HepG2 (cell line): Measurements from ENCODE around the gene TFEB. TPM values are rescaled to one million over a fixed set of nuclear protein-coding genes. Genes with fewer than 3 reads are reported as not detected.

Experiments
- HDAC1 ChIP-seq: sonication (generic); formaldehyde crosslinking; IDR thresholded peaks from 2 replicates; pipeline ENCODE4 v1.5.1; 2020; ENCODE audit warnings: mild to moderate bottlenecking, missing genetic modification reagents
- MAZ ChIP-seq, 2 experiments: sonication (generic) in 1 of 2; formaldehyde crosslinking in 1 of 2; IDR thresholded peaks; 2 replicates each; pipeline versions ENCODE4 v1.5.0 to v1.6.1; 2012 to 2020; ENCODE audit warnings: low read depth in 2 of 2, mild to moderate bottlenecking in 2 of 2, borderline replicate concordance in 1 of 2, improper control_type of control experiment in 1 of 2, low read length in 1 of 2, missing genetic modification reagents in 1 of 2, moderate library complexity in 1 of 2
- NFE2L2 ChIP-seq: fragments of 150-350 bp; IDR thresholded peaks from 2 replicates; pipeline ENCODE4 v1.6.1; 2014; ENCODE audit warnings: low read length
- PAWR ChIP-seq: sonication (generic); formaldehyde crosslinking; IDR thresholded peaks from 2 replicates; pipeline ENCODE4 v1.4.0; 2020; ENCODE audit warnings: missing genetic modification reagents, mild to moderate bottlenecking, borderline replicate concordance
- PTBP1 ChIP-seq: fragments of 200-400 bp; formaldehyde crosslinking; IDR thresholded peaks from 2 replicates; pipeline ENCODE4 v1.6.1; 2018; ENCODE audit warnings: low read length, low read depth; ENCODE audit not compliant: poor library complexity, severe bottlenecking
- SIN3B ChIP-seq: fragments of 150-350 bp; IDR thresholded peaks from 2 replicates; pipeline ENCODE4 v1.6.1; 2014; ENCODE audit warnings: low read length
- ZNF260 ChIP-seq: sonication (generic); formaldehyde crosslinking; IDR thresholded peaks from 2 replicates; pipeline ENCODE4 v1.4.0; 2020; ENCODE audit warnings: missing genetic modification reagents, low read depth, mild to moderate bottlenecking, borderline replicate concordance
- ZNF841 ChIP-seq: sonication (generic); formaldehyde crosslinking; IDR thresholded peaks from 2 replicates; pipeline ENCODE4 v1.8.1; 2023; ENCODE audit warnings: missing genetic modification reagents, borderline replicate concordance
- polyA plus RNA-seq, 8 experiments: library from polyadenylated mRNA; depleted of rRNA in 3 of 8; stranded (reverse) in 7 of 8; unstranded in 1 of 8; fragments of >200 nt; fragmentation: Illumina TruSeq in 4 of 8; extraction: Trizol in 4 of 8; gene quantifications; 2 replicates each; pipeline versions ENCODE4 v1.2.1 to v1.2.3, GENCODE V29; 2011 to 2016; ENCODE audit warnings: low read depth in 4 of 8, missing spikeins in 1 of 8, mixed read lengths in 1 of 8; ENCODE audit not compliant: insufficient read depth in 1 of 8
- total RNA-seq, 5 experiments: library from RNA; depleted of rRNA; stranded (reverse); fragments of >200 nt; fragmentation: Illumina TruSeq; extraction: Trizol; gene quantifications; 2 replicates each; pipeline ENCODE4 v1.2.3, GENCODE V29; 2016; ENCODE audit warnings: low read depth in 1 of 5
- TF ChIP-seq, protein P1 (sequence below): IDR thresholded peaks from 2 replicates; pipeline ENCODE4 v1.6.1; 2012; ENCODE audit warnings: low read length, improper control_type of control experiment
- TF ChIP-seq, protein P2 (sequence below): sonication (generic); formaldehyde crosslinking; IDR thresholded peaks from 2 replicates; pipeline ENCODE4 v1.4.0; 2020; ENCODE audit warnings: missing genetic modification reagents, borderline replicate concordance
- TF ChIP-seq, protein P3 (sequence below): sonication (generic); formaldehyde crosslinking; IDR thresholded peaks from 2 replicates; pipeline ENCODE4 v1.9.0; 2021; ENCODE audit warnings: mild to moderate bottlenecking, missing genetic modification reagents
- TF ChIP-seq, protein P4 (sequence below): sonication (generic); formaldehyde crosslinking; IDR thresholded peaks from 2 replicates; pipeline ENCODE4 v1.8.0; 2022; ENCODE audit warnings: low read depth, missing genetic modification reagents
- TF ChIP-seq, protein P5 (sequence below): IDR thresholded peaks from 2 replicates; pipeline ENCODE4 v1.6.1; 2018; ENCODE audit warnings: missing genetic modification reagents, mild to moderate bottlenecking, missing compliant biosample characterization

TFEB gene
- total and polyA plus RNA-seq, 2 of the 13 experiments (the other 11 are each of a cell fraction or from before 2014, with no cell fraction given): 13.3 to 18.7 TPM

DNA sequence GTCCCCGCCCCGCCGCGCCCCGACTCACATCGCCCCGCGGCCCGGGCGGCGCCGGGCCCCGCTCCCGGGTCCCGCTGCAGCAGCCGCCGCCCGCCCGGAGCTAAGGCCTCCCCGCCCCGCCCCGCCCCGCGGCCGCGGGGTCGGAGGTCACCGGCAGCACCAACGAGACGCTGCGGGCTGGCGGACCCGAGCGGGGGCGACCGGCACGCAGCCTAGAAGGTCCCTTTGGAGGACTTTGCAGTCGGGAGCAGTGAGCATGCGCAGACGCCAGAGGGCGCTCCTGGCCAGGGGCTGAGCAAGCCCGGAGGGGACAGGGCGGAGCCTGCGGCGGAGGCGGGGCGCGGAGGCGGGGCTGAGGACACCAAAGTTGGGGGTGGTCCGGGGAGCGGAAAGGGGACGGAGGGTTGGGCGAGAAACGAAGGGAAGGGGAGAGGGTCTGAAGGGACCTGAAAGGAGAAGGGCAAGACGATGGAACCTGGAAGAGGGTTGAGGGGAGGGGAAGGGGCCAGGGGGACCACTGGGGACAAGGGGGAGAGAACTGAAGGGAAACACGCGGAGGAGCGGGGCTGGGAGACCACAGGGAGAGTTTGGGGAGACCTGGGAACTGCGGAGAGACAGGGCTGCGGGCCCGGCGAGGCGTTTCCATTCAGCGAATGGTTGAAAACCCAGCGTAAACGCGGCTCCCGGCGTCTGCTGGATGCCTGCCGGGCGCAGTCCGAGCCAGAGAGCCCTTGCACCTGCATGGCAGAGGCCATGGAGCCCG is 44.6 kb upstream of the TFEB start, which contains the start of gene FRS3 (continued):
- TF ChIP-seq, protein P1, sequence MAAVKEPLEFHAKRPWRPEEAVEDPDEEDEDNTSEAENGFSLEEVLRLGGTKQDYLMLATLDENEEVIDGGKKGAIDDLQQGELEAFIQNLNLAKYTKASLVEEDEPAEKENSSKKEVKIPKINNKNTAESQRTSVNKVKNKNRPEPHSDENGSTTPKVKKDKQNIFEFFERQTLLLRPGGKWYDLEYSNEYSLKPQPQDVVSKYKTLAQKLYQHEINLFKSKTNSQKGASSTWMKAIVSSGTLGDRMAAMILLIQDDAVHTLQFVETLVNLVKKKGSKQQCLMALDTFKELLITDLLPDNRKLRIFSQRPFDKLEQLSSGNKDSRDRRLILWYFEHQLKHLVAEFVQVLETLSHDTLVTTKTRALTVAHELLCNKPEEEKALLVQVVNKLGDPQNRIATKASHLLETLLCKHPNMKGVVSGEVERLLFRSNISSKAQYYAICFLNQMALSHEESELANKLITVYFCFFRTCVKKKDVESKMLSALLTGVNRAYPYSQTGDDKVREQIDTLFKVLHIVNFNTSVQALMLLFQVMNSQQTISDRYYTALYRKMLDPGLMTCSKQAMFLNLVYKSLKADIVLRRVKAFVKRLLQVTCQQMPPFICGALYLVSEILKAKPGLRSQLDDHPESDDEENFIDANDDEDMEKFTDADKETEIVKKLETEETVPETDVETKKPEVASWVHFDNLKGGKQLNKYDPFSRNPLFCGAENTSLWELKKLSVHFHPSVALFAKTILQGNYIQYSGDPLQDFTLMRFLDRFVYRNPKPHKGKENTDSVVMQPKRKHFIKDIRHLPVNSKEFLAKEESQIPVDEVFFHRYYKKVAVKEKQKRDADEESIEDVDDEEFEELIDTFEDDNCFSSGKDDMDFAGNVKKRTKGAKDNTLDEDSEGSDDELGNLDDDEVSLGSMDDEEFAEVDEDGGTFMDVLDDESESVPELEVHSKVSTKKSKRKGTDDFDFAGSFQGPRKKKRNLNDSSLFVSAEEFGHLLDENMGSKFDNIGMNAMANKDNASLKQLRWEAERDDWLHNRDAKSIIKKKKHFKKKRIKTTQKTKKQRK: no peak
- TF ChIP-seq, protein P2, sequence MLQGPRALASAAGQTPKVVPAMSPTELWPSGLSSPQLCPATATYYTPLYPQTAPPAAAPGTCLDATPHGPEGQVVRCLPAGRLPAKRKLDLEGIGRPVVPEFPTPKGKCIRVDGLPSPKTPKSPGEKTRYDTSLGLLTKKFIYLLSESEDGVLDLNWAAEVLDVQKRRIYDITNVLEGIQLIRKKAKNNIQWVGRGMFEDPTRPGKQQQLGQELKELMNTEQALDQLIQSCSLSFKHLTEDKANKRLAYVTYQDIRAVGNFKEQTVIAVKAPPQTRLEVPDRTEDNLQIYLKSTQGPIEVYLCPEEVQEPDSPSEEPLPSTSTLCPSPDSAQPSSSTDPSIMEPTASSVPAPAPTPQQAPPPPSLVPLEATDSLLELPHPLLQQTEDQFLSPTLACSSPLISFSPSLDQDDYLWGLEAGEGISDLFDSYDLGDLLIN (CRISPR knock-in tag): no peak
- TF ChIP-seq, protein P3, sequence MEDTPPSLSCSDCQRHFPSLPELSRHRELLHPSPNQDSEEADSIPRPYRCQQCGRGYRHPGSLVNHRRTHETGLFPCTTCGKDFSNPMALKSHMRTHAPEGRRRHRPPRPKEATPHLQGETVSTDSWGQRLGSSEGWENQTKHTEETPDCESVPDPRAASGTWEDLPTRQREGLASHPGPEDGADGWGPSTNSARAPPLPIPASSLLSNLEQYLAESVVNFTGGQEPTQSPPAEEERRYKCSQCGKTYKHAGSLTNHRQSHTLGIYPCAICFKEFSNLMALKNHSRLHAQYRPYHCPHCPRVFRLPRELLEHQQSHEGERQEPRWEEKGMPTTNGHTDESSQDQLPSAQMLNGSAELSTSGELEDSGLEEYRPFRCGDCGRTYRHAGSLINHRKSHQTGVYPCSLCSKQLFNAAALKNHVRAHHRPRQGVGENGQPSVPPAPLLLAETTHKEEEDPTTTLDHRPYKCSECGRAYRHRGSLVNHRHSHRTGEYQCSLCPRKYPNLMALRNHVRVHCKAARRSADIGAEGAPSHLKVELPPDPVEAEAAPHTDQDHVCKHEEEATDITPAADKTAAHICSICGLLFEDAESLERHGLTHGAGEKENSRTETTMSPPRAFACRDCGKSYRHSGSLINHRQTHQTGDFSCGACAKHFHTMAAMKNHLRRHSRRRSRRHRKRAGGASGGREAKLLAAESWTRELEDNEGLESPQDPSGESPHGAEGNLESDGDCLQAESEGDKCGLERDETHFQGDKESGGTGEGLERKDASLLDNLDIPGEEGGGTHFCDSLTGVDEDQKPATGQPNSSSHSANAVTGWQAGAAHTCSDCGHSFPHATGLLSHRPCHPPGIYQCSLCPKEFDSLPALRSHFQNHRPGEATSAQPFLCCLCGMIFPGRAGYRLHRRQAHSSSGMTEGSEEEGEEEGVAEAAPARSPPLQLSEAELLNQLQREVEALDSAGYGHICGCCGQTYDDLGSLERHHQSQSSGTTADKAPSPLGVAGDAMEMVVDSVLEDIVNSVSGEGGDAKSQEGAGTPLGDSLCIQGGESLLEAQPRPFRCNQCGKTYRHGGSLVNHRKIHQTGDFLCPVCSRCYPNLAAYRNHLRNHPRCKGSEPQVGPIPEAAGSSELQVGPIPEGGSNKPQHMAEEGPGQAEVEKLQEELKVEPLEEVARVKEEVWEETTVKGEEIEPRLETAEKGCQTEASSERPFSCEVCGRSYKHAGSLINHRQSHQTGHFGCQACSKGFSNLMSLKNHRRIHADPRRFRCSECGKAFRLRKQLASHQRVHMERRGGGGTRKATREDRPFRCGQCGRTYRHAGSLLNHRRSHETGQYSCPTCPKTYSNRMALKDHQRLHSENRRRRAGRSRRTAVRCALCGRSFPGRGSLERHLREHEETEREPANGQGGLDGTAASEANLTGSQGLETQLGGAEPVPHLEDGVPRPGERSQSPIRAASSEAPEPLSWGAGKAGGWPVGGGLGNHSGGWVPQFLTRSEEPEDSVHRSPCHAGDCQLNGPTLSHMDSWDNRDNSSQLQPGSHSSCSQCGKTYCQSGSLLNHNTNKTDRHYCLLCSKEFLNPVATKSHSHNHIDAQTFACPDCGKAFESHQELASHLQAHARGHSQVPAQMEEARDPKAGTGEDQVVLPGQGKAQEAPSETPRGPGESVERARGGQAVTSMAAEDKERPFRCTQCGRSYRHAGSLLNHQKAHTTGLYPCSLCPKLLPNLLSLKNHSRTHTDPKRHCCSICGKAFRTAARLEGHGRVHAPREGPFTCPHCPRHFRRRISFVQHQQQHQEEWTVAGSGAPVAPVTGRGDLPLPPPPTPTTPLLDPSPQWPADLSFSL: no peak
- TF ChIP-seq ZNF260 (no peak), NFE2L2 (no peak), MAZ (IDR thresholded peaks at IDR 0.05; ENCODE audit: borderline replicate concordance, low read depth, low read length) (peak; percentile 97), MAZ (CRISPR knock-in tag; IDR thresholded peaks at IDR 0.05; ENCODE audit: low read depth) (peak; percentile 99), PTBP1 (peak; percentile 3), PAWR (no peak), ZNF841 (CRISPR knock-in tag) (no peak), SIN3B (peak; percentile 83), HDAC1 (CRISPR knock-in tag) (peak; percentile 92)
- TF ChIP-seq, protein P4, sequence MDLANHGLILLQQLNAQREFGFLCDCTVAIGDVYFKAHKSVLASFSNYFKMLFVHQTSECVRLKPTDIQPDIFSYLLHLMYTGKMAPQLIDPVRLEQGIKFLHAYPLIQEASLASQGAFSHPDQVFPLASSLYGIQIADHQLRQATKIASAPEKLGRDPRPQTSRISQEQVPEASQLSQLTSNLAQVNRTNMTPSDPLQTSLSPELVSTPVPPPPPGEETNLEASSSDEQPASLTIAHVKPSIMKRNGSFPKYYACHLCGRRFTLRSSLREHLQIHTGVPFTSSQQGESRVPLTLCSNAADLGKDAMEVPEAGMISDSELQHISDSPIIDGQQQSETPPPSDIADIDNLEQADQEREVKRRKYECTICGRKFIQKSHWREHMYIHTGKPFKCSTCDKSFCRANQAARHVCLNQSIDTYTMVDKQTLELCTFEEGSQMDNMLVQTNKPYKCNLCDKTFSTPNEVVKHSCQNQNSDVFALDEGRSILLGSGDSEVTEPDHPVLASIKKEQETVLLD (CRISPR knock-in tag): peak; percentile 99
- TF ChIP-seq, protein P5, sequence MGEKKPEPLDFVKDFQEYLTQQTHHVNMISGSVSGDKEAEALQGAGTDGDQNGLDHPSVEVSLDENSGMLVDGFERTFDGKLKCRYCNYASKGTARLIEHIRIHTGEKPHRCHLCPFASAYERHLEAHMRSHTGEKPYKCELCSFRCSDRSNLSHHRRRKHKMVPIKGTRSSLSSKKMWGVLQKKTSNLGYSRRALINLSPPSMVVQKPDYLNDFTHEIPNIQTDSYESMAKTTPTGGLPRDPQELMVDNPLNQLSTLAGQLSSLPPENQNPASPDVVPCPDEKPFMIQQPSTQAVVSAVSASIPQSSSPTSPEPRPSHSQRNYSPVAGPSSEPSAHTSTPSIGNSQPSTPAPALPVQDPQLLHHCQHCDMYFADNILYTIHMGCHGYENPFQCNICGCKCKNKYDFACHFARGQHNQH (CRISPR knock-in tag): peak; percentile 94
